MG63 (cell line): ENCODE results near the gene MGAT5B. TPM values are rescaled to one million over a fixed set of nuclear protein-coding genes. Genes with fewer than 3 reads are reported as not detected.

ENCODE experiments used
- DNase-seq: peaks from one replicate; pipeline ENCODE4 v3.0.0-alpha.2; 2020
- H3K27me3 ChIP-seq: fragments of 250-450 bp; sonication (Bioruptor Pico); 2 replicates; pipeline ENCODE4 v1.5.1; 2020; ENCODE audit warnings: mild to moderate bottlenecking, moderate library complexity
- H3K36me3 ChIP-seq: fragments of 250-450 bp; sonication (Bioruptor Pico); 2 replicates; pipeline ENCODE4 v1.5.1; 2020; ENCODE audit warnings: mild to moderate bottlenecking, moderate library complexity
- H3K4me3 ChIP-seq: fragments of 250-450 bp; sonication (Bioruptor Pico); 2 replicates; pipeline ENCODE4 v1.5.1; 2020; ENCODE audit warnings: mild to moderate bottlenecking, moderate library complexity
- H3K9me3 ChIP-seq: fragments of 250-450 bp; sonication (Bioruptor Pico); 2 replicates; pipeline ENCODE4 v1.5.1; 2020; ENCODE audit warnings: mild to moderate bottlenecking, moderate library complexity
- total RNA-seq: library from RNA; depleted of rRNA; stranded (reverse); fragments of >200 nt; shearing (Covaris generic); gene quantifications from 2 replicates; pipeline ENCODE4 v1.2.3, GENCODE V29; 2014; ENCODE audit warnings: low replicate concordance; rRNA removed

MGAT5B gene
- total RNA-seq, 1 experiment from 2014 or later, result 2.4 TPM

DNA sequence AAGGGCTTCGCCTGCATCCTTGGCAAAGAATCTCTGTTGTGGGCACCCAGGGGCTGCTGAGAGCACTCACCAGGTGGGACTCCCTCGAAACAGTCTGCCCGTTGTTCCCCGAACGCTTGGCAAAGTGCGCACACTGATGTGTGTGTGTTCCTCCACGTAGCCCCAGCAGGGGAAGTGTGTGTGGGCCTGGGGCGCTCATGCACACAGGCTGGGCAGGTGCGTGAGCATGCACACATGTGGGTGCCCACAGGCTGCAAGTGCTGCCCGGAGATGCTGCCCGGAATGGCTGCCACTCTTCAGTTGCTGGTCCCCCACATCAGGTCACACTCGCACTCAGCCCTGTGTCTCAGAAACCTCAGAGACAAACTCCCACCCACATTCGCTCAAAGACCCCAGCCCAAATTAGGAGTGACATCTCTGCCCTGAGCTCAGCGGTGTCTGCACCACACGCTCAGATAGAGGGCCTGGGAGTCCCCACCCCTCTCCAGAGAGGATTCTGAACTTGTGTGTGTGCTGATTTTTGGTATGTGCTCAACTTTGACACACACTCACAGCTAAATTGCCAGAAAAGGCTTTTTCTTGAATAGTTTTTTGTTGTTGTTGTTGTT is 119.4 kb downstream of the MGAT5B start:
- Histone ChIP-seq H3K27me3 (0 out of 2 replicates have a peak, but pooled peaks cover 4% of the 10 kb centered on the region), H3K36me3 (no peaks in the 10 kb centered on the region), H3K4me3 (no peak overlapping the region), H3K9me3 (no peaks in the 10 kb centered on the region)
- no peak for DNase-seq

DNA sequence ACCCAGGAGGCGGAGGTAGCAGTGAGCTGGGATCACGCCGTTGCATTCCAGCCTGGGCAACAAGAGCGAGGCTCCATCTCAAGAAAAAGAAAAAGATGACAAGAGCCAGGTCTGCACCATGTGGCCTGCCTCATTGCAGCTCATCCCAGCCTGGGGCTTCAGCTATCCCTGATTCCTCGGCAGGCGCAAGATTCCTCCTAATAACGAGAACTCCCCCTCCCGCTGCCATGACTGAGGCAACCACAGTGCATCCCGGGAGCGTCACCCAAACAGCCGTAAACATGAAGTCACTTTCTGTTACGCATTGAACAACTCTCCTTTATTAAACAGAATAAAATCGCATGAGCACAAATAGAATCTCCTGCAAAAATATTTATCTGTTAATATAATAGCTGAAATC is 120.6 kb downstream of the MGAT5B start:
- Histone ChIP-seq H3K27me3 (0 out of 2 replicates have a peak, but pooled peaks cover 4% of the 10 kb centered on the region), H3K4me3 (no peak overlapping the region), H3K36me3 (no peaks in the 10 kb centered on the region), H3K9me3 (no peaks in the 10 kb centered on the region)
- no peak for DNase-seq

DNA sequence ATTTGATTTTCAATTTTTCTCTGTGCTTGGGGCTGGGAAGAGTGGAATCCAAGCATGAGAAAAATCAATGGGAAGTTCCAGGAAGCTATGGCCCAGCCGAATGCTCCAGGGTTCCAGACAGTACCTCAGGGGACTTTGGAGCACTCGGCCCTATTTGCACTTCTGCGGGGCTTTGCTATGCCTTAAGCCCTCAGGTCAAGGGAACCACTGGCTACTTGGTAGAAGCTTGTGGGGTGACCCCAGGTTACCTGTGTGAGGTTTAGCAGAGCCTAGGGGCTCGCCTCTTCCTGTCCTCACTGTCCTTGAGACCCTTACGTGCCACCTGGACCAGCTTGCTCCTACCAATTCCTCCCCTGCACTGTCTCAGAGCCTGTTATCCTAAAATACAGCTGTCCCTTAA is 121.3 kb downstream of the MGAT5B start:
- Histone ChIP-seq H3K36me3 (no peaks in the 10 kb centered on the region), H3K4me3 (no peak overlapping the region), H3K27me3 (0 out of 2 replicates have a peak, but pooled peaks cover 4% of the 10 kb centered on the region), H3K9me3 (no peaks in the 10 kb centered on the region)
- DNase-seq, result no peak

DNA sequence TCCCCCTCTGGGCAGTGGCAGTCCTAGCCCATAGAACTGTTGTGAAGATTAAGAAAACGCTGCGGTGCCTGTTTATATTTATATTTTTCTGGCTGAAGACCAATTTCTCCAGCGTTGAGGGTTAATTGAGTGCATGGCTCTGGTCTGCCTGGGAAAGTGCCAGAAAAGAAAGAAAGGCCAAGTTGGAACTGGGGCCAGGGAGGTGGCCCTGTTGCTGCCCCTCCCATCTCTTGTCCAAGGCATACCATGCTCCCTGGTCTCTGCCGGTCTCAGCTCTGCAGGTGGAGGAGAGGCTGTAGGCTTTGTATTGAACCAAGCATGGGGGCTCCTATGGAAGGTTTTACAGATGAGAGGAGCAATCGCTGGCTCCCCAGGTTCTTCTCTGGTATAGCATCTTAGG is 124.7 kb downstream of the MGAT5B start:
- H3K36me3 ChIP-seq, result no peaks in the 10 kb centered on the region
- 0 out of 2 replicates have a peak, but pooled peaks cover 4% of the 10 kb centered on the region for H3K27me3 ChIP-seq
- H3K4me3 ChIP-seq, result no peak overlapping the region
- no peaks in the 10 kb centered on the region for H3K9me3 ChIP-seq
- no peak for DNase-seq

DNA sequence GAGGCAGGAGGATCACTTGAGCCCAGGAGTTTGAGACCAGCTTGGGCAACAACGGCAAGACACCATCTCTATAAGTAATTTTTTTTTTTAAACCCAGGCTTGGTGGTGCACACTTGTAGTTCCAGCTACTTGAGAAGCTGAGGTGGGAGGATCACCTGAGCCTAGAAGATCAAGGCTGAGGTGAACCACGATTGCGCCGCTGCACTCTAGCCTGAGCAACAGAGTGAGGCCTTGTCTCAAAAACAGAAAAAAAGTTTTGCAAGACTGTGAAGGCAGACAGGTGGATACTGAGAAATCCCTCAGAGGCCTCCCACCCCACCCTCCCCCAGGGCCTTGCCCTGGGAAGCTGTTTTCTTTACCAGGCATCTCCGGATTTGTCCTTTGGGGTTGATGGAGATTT is 125.4 kb downstream of the MGAT5B start:
- Histone ChIP-seq H3K27me3 (0 out of 2 replicates have a peak, but pooled peaks cover 4% of the 10 kb centered on the region), H3K36me3 (no peaks in the 10 kb centered on the region), H3K9me3 (no peaks in the 10 kb centered on the region), H3K4me3 (no peak overlapping the region)
- DNase-seq, result no peak

DNA sequence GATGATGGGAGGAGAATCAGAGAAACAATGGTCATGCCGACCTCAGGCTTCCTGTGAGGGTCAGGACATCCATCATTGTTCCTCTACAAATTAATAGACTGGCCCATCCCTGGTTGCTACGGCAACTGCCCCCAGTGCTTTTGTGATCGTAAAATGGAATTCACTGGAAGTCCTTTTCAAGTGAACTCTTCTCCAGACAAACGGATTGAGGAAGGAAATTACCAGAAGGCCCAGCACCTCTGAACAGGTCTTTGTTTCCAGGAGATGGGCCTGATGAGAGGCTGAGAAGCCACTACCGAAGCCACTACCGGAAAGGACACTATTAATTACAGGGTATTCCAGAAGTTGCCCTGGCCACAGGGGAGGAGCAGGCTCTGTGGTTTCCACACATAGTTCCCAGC is 126.0 kb downstream of the MGAT5B start:
- no peaks in the 10 kb centered on the region for H3K36me3 ChIP-seq
- H3K27me3 ChIP-seq, result 0 out of 2 replicates have a peak, but pooled peaks cover 4% of the 10 kb centered on the region
- no peak for DNase-seq

DNA sequence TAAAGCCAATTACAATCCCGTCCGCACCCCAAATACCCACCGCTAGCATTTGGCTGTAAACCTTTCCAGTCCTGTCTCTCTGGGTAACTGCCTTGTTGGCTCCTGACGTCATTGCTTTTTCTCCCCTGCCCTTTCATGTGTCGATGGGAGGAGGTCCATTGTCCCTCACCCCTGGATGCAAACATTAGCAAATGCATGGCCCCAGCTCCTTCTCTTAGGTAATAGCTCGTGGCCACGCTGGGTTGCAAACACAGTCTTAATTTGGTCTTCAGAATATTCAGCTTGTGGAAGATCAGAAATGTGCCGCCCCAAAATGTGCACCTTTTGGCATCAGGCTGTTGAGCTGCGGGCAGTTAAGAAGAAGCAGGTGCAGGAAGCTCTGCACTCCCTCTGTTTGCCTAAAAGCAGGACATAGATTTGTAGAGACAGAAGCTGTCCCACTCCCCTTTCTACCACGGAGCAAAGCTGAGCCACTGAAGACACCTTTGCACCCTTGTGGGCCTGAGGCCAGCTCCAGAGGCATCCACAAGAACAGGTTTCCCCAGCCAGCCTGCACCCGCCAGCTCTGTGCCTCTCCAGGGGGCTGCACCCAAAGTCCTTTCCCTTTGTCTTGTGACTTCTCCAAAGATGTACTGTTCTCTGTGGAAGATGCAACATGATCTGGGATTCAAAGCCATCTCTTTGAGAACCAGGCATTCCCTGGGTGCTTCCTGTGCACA is 127.3 kb downstream of the MGAT5B start:
- Histone ChIP-seq H3K4me3 (no peak overlapping the region), H3K27me3 (0 out of 2 replicates have a peak, but pooled peaks cover 4% of the 10 kb centered on the region), H3K36me3 (no peaks in the 10 kb centered on the region), H3K9me3 (no peaks in the 10 kb centered on the region)
- no peak for DNase-seq

More for the DNA sequence above, 126.0 kb downstream of the MGAT5B start:
- Histone ChIP-seq H3K4me3 (no peak overlapping the region), H3K9me3 (no peaks in the 10 kb centered on the region)

DNA sequence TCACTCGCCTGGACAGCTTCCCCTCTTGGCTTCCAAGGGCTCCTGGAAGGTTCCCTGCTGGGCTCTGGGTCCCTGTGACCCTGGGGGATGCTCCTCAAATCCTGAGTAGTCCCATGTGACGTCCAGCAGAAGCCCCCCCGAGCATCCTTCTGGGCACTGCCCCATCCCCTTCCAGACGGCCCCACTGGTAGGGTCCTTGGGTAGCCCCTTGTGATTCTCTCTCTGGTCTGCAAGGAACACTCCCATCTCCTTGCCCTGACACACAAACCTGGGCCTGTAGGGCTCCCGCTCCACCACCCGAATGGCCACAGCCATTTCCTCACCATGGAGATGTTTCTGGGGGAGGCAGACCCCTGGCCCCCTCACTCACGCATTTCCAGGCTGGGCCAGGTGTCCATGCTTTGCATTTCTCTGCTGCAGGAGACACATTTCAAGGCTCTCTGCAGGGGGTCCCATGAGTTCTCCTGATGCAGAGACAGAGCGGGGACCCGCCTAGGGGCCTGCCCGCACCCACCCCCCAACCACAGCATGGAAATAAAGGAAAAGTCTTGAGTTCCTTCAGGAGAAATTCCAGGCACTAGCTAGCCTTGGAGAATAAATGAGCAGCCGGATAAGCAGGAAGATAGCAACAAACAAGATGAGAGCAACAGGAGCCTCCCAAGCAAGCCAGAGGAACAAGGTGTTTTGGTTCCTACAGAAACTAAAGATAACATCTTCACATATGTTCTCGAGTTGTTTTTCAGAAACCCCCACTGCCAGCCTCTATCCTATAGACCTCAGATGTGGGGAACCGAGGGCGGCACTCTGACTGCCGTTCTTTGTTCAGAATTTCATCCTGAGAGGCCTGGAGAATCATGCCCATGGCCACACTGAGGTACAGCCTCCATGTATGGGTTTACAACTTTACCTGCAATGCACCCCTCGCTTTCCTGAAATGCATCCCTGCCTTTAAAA is 128.8 kb downstream of the MGAT5B start:
- H3K36me3 ChIP-seq, result no peaks in the 10 kb centered on the region
- H3K4me3 ChIP-seq, result no peak overlapping the region
- H3K27me3 ChIP-seq, result 0 out of 2 replicates have a peak, but pooled peaks cover 4% of the 10 kb centered on the region
- no peaks in the 10 kb centered on the region for H3K9me3 ChIP-seq
- no peak for DNase-seq

DNA sequence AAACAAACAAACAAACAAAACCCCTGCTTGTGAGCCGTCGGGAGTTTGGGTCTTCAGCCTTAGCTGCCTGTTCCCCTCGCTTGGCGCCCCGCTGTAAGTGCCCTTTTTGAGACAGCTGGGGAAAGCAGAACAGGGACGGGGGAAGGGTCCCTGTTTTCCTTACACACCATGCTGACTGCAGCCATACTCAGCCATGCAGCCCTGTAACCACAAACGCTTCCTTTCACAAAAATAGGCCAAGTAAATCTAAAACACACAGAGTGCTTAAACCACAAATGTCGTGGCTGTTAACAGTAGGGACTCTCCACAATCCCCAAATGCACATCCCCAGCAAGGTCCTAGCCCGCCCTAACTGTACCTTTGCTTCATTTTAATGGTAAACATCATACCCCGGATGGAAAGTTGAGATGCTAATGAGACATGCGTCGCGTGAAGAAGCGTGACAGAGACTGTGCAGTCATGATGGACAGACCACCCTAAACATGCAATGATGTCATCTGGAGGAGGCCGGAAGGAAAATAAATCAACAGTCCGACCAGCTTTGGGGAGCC is 129.9 kb downstream of the MGAT5B start:
- H3K4me3 ChIP-seq, result no peak overlapping the region
- no peaks in the 10 kb centered on the region for H3K36me3 ChIP-seq
- DNase-seq, result no peak
- no peaks in the 10 kb centered on the region for H3K27me3 ChIP-seq
- H3K9me3 ChIP-seq, result no peaks in the 10 kb centered on the region

DNA sequence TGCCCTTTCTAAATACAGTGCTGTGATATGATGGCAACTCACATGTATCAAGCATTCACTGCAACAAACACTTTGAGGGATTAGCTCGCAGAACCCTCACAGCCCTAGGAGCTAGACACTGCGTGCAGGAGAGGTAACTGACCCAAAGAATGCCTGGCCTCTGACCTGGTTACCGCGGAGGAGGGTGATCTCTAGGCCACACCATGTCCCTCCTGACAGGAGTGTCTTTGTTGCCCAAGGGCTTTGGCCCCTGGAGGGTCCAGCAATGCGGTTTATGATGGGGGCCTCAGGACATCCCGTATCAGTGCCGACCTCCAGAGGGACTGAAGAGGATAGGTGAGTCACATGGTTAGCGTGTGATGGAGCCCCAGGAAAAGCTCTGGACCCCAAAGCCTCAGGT is 130.6 kb downstream of the MGAT5B start:
- no peak for DNase-seq
- H3K9me3 ChIP-seq, result no peaks in the 10 kb centered on the region
- no peaks in the 10 kb centered on the region for H3K36me3 ChIP-seq
- no peaks in the 10 kb centered on the region for H3K27me3 ChIP-seq
- H3K4me3 ChIP-seq, result no peak overlapping the region

Other genes starting within 250 kb of the MGAT5B start
- not detected in 2 replicates for gene ST6GALNAC1, start 224.6 kb upstream of the MGAT5B start, total RNA-seq
- gene MXRA7, start 157.4 kb upstream of the MGAT5B start, total RNA-seq, result 53.8 and 65.4 TPM in 2 replicates
- gene JMJD6, start 141.8 kb upstream of the MGAT5B start, total RNA-seq, result 28.2 and 55.1 TPM in 2 replicates
- 44.4 and 44.9 TPM in 2 replicates for gene METTL23, start 141.6 kb upstream of the MGAT5B start, total RNA-seq
- gene SRSF2, start 131.1 kb upstream of the MGAT5B start, total RNA-seq, result 292 and 619 TPM in 2 replicates
- 23.8 and 24.9 TPM in 2 replicates for gene MFSD11, start 130.3 kb upstream of the MGAT5B start, total RNA-seq